Ovary (tissue), 9 donors: ENCODE results near the gene CBR4. TPM values are rescaled to one million over a fixed set of nuclear protein-coding genes. Genes with fewer than 3 reads are reported as not detected.

Experiments
- DNase-seq, 5 donors: peaks; one replicate each; pipeline ENCODE4 v3.0.0-alpha.2; 2019 to 2020
- H3K27ac ChIP-seq, 2 donors: fragments of 200-600 bp; one replicate each; pipeline versions ENCODE4 v1.5.1 to v1.8.0; 2019 to 2022
- H3K27me3 ChIP-seq: fragments of 200-600 bp; one replicate; pipeline ENCODE4 v1.8.0; 2022
- H3K36me3 ChIP-seq: fragments of 200-600 bp; sonication (generic); one replicate; pipeline ENCODE4 v1.5.1; 2019
- H3K4me1 ChIP-seq: one replicate; pipeline ENCODE4 v1.8.1; 2013; ENCODE audit warnings: mild to moderate bottlenecking, moderate library complexity; ENCODE audit not compliant: insufficient read depth
- H3K4me3 ChIP-seq: fragments of 200-600 bp; sonication (generic); one replicate; pipeline ENCODE4 v1.5.1; 2017
- H3K9me3 ChIP-seq, 2 donors: fragments of 200-600 bp in 1 of 2; sonication (generic) in 1 of 2; one replicate each; pipeline versions ENCODE4 v1.5.1 to v1.8.1; 2013 to 2019; ENCODE audit warnings: mild to moderate bottlenecking in 1 of 2, moderate library complexity in 1 of 2
- EP300 ChIP-seq: sonication (generic); formaldehyde crosslinking; IDR thresholded peaks from one replicate; pipeline ENCODE4 v1.6.1; 2017; ENCODE audit warnings: antibody characterized with exemption
- POLR2A ChIP-seq: fragments of 450-650 bp; IDR thresholded peaks from one replicate; pipeline ENCODE4 v1.6.1; 2017; ENCODE audit warnings: antibody characterized with exemption, mild to moderate bottlenecking, moderate library complexity
- WGBS, 3 donors: extraction: QIAGEN DNeasy Blood & Tissue Kit in 1 of 3; methylation state at CpG; one replicate each; pipeline versions ENCODE4 v1.1.5 to v1.1.7; 2013 to 2017; 5-methylcytosine and 5-hydroxymethylcytosine counted together
- intact Hi-C, 4 donors: fragments of 100-400 bp; cut with DNase I; formaldehyde crosslinking; loops; one replicate each; pipeline versions ENCODE4 v1.11.0 to v1.15.1; 2022 to 2023
- polyA plus RNA-seq, 2 donors: library from polyadenylated mRNA; stranded (reverse); fragments of 200-250 nt in 1 of 2; fragments of 350-450 nt in 1 of 2; fragmentation: Illumina TruSeq in 1 of 2; extraction: RNeasy Lipid Tissue Mini Kit (QIAGEN cat#74804) in 1 of 2; gene quantifications; one replicate each; pipeline ENCODE4 v1.2.3, GENCODE V29; 2013 to 2014
- total RNA-seq, 7 donors: library from RNA; depleted of rRNA in 2 of 7; stranded (reverse); fragments of >200 nt in 2 of 7; fragmentation: NEBNext Ultra II Directional in 3 of 7; extraction: Animal tissue kit (Norgen Biotek cat#: 25700) in 3 of 7; gene quantifications; one replicate each; pipeline versions ENCODE4 v1.1.0 to v1.2.4, GENCODE V29; 2016 to 2023
- TF ChIP-seq, protein P1 (sequence below), 3 donors: fragments of 450-650 bp in 2 of 3; fragments of 200-600 bp in 1 of 3; IDR thresholded peaks; one replicate each; pipeline versions ENCODE4 v1.5.1 to v1.8.0; 2016 to 2022; ENCODE audit warnings: antibody characterized with exemption in 3 of 3, mild to moderate bottlenecking in 1 of 3
- donor health status: DM: no; HTN: no; CAD: no; lungs with moderate emphysema.
- donor health status: DM: no; HTN: no; CAD: no.
- donor health status: Bipolar disorder and iron deficiency.
- donor health status: DM: yes; HTN: yes; CAD: no.
- donor health status: DM: no; HTN: no; CAD: no.
- donor health status: DM: yes; HTN: yes; CAD: no.

The CBR4 gene
- total and polyA plus RNA-seq, 9 donors: 8.9 to 24.0 (median 20.1) TPM

DNA sequence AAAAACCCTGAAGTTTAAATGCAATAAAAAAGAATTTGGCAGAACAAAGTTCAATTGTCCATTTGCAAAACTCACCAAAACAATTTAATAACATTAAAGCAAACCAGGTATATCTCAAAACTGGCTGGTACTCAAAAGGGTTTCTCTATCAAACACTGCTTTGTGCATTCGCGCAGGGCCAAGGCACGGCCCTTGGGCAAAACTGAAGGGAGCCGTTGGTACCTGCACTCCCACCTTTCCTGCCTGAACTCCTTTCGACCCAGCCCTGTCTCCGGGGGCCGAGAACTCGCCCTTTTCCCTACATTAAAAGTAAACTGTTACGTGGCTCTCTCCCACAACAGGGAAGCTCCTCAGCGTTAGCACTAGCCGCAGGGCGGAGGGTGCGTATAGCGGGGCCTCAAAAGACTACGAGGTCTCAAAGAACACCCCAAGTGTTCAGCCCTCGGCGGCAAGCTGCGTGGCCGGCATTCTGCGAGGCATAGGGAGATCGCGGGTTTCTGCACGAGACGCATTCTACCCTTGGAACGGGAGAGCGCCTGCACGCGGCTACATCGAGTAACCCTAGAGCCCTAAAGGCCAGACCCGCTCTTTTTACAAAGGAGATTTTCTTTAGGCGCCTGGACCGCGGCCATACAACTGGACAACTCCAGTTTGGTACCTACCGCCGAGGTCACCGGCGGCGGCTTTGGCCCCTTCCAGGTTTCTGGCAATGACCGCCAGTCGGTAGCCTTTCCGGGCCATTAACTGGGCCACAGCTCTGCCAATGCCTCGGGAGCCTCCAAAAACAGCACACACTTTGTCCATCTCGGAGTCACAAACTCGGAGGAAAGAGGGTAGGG is 550 bp downstream of the CBR4 start:
- peak; percentile 58 to 80 (median 77) for DNase-seq
- WGBS, 3 donors: 0 to 1% (median 0%) methylated on average over 44 of the region's 44 CpGs
- Histone ChIP-seq H3K27ac (peak overlapping the region; percentile 82 to 89), H3K27me3 (no peaks in the 10 kb centered on the region), H3K4me1 (peaks cover 2% of the 10 kb centered on the region), H3K9me3 (no peaks in the 10 kb centered on the region), H3K36me3 (no peaks in the 10 kb centered on the region), H3K4me3 (peak overlapping the region; percentile 70)
- intact Hi-C loops: loop anchor here in 2 of 4 donors (5.0 to 10.0 kb wide), 3 partner anchors 263 to 478 kb away; partner anchors contain the start of gene SH3RF1 (in 2 of the 2)
- TF ChIP-seq, protein P1, sequence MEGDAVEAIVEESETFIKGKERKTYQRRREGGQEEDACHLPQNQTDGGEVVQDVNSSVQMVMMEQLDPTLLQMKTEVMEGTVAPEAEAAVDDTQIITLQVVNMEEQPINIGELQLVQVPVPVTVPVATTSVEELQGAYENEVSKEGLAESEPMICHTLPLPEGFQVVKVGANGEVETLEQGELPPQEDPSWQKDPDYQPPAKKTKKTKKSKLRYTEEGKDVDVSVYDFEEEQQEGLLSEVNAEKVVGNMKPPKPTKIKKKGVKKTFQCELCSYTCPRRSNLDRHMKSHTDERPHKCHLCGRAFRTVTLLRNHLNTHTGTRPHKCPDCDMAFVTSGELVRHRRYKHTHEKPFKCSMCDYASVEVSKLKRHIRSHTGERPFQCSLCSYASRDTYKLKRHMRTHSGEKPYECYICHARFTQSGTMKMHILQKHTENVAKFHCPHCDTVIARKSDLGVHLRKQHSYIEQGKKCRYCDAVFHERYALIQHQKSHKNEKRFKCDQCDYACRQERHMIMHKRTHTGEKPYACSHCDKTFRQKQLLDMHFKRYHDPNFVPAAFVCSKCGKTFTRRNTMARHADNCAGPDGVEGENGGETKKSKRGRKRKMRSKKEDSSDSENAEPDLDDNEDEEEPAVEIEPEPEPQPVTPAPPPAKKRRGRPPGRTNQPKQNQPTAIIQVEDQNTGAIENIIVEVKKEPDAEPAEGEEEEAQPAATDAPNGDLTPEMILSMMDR (IDR thresholded peaks at IDR 0.05): no peak
- TF ChIP-seq EP300 (no peak), POLR2A (no peak)

DNA sequence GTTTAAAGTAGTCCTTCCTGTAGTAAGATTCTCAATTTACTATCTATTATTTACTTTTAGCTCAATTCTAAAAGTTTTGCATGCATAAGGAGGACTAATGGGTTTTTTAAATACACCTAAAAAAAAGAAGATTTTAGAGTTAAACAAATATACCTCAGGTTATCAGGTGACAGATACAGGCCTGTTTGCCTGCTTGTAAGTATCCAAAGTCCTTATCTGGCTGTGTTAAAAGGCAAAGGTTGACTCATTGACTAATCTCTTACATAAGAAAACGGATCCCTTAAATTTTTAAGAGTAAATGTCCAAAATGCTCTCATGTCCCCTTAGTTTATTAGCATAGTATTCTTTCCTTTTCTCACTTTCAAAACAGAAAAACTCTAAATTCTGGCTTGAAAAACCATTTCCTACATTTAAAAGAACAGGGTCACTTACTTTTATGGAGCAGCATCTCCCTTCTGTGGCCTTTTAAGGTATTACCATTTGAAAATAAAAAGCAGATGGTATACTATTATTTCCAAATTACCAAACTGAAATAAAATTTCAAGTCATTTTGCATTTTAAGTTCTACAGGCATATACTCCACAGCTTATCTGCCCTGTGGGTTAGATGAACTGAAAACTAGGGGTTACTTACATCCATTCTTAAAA is 4.5 kb downstream of the CBR4 start:
- Histone ChIP-seq H3K27me3 (no peaks in the 10 kb centered on the region), H3K4me3 (no peak overlapping the region), H3K9me3 (no peaks in the 10 kb centered on the region), H3K36me3 (no peaks in the 10 kb centered on the region), H3K27ac (no peak overlapping the region), H3K4me1 (peaks cover 2% of the 10 kb centered on the region)
- TF ChIP-seq, protein P1 (IDR thresholded peaks at IDR 0.05): no peak
- TF ChIP-seq POLR2A: no peak
- no peak for TF ChIP-seq EP300
- 10 to 23% (median 19%) methylated on average over 1 of the region's 1 CpG for WGBS, 3 donors
- DNase-seq: no peak
- intact Hi-C loops: loop anchor here in 1 of 4 donors (5.0 kb wide), 1 partner anchor 482 kb away; no protein-coding TSS in a partner anchor

DNA sequence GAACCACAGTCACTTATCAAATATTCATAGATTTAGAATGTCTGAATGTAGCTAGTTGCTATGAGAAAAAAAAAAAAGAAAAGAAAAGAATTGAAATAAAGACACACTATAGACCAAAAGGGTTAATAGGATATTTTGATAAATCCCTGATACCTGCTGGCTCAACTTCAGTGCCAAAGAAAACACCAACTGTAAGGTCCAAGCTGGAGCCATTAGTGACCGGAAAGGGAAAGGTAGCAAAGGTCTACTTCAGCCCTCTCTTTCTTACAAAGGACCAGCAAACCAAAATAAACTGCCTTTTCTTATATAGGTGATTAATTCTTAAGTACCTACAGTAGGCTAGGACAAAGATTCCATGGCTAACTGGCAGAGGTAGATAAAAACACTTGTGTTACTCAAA is 9.7 kb downstream of the CBR4 start:
- no peaks in the 10 kb centered on the region for H3K9me3 ChIP-seq
- no peaks in the 10 kb centered on the region for H3K27me3 ChIP-seq
- H3K27ac ChIP-seq: no peak overlapping the region
- no peaks in the 10 kb centered on the region for H3K36me3 ChIP-seq
- intact Hi-C loops: no loop called here
- TF ChIP-seq EP300 (no peak), POLR2A (no peak)
- TF ChIP-seq, protein P1 (IDR thresholded peaks at IDR 0.05): no peak
- H3K4me1 ChIP-seq: peaks cover 3% of the 10 kb centered on the region
- WGBS, 3 donors: 44 to 67% (median 47%) methylated on average over 1 of the region's 1 CpG
- no peak overlapping the region for H3K4me3 ChIP-seq
- no peak for DNase-seq

DNA sequence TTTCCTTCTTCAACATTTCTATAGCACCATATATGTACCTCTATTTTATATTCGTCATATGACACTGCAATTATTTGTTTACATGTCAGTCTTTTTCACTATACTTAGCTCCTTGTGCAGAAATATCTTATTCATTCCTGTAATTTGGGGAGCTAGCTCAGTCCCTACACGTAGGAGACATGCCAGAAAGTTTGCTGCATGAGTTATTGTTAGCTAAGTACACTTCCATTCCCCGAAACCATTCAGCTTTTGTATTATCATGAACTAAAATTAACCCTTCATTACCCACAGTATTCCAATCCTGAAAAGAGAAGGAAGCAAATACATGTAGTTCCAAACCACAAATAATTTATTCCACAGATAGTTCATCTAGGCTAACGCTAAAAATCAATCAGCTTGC is 10.2 kb downstream of the CBR4 start:
- intact Hi-C loops: no loop called here
- TF ChIP-seq POLR2A (no peak), EP300 (no peak)
- TF ChIP-seq, protein P1 (IDR thresholded peaks at IDR 0.05): no peak
- H3K4me3 ChIP-seq: no peak overlapping the region
- H3K27me3 ChIP-seq: no peaks in the 10 kb centered on the region
- no peaks in the 10 kb centered on the region for H3K9me3 ChIP-seq
- H3K27ac ChIP-seq: no peak overlapping the region
- H3K4me1 ChIP-seq: peaks cover 3% of the 10 kb centered on the region
- no peaks in the 10 kb centered on the region for H3K36me3 ChIP-seq
- DNase-seq: no peak
- WGBS, 3 donors: 5 to 20% (median 10%) methylated on average over 4 of the region's 4 CpGs
